GM21528 (cell line): Measurements from ENCODE around the gene ZNF408.
"Not testable (repeated sequence)": the region's sequence is repeated elsewhere in the genome, so short reads cannot be mapped to it uniquely, and the experiment has no call there.

Experiments
- ATAC-seq: cut with Tn5 transposase; IDR thresholded peaks from one replicate; pipeline ENCODE4 v1.9.1; 2021; ENCODE audit warnings: mild to moderate bottlenecking, moderate library complexity; ENCODE audit not compliant: unreplicated experiment, low FRiP score

The ZNF408 gene

DNA sequence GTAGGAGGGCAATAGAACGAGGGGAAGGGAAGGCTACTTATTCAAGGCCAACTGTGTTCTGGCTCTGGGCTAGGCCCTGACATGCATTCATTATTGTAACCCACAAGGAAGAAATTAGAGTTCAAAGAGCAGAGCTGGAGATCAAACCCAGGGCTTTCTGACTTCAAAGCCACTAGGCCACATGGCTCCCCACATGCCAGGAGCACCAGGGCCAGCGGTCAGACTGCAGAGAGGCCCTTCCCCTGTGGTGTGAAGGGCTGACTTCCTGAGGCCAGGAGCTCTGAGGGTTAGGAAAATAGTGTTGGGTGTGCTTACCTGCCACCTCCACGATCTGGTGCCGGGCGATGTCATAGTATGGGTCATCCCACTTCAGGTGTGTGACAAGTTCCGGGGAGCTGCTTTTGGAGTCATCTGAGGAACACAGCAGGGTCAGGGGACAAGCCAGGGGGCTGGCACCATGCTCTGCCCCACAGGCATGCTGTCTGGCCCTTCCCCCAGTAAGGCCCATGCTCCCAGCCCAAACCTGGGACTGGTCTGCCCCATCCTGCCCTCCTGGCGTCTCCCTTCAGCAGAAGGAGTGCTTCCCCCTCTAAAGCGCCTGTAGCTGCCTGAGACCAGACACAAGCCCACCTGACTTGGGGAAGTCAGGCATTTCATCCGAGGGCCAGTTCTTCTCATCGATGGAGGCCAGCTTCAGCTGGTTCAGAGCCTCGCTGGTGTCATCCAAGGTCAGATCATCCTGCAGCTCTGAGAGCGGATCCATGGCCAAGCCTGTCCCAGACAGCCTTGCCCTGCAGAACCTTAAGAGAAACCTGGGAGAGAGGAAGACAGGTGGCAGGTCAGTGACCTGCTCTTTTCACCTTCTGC lies 5.3 kb upstream of the ZNF408 start:
- no peak for ATAC-seq

DNA sequence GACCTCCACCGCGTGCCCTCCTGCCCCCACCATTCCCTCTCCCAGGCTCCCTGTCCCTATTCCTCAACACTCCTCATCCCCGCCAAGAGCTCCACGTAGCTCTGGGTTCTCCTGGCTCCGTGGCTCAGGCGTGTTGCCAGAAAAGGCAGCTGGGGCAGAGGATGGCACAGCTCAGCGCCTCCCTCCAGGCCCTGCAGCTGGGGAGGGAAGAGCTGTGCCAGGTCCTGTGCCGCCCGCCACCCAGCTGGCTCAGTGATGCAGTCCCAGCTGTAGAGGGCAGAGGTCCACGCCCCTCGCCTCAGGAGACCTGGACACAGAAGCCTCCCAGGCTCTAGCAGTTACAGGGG lies 4.6 kb upstream of the ZNF408 start:
- no peak for ATAC-seq

GRCh38 chr11:46697303-46697702 lies 3.5 kb upstream of the ZNF408 start:
- no peak for ATAC-seq

DNA sequence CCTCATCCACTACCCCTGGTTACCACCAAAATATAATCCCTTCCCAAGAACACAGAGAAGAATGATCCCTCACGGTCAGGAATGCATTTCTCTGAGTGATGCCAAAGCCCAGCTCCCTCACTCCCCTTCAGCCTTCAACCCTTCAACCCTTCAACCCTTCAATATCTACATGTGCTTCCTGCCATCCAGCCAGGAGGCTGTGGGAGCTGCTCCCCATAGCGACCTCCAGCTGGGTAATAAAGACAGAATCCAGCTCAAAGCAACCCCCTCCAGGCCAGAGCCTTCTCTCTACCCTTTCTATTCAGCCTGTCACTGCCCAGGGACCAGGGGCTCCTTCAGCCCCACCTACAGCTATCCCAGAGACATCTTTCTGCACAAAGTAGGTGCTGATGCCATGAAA lies 3.1 kb upstream of the ZNF408 start:
- ATAC-seq: no peak

GRCh38 chr11:46698597-46698996 lies 2.2 kb upstream of the ZNF408 start:
- no peak for ATAC-seq

DNA sequence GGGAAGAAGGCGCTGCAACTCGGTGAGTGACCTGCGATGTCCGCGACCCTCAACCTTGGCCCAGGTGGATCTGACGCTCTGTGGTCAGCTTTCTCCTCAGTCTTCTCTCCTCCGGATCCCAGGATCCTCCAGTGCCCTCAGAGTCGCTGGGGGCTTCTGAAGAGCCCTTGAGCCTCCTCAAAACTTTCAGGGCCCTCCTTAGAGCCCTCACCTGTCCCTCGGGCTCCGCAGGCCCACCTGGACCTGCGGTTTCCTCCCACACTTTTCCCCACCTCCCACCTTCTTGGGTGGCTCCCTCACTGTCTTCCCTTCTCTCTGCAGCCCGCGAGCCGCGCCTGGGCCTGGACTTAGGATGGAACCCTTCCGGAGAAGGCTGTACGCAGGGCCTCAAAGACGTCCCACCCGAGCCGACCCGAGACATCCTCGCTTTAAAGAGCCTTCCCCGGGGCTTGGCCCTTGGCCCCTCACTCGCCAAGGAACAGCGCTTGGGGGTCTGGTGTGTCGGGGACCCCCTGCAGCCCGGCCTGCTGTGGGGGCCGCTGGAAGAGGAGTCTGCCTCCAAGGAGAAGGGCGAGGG lies 335 bp downstream of the ZNF408 start:
- peak; percentile 8 for ATAC-seq

- ATAC-seq: no peak
Measured at GRCh38 chr11:46705070-46705688, 4.3 kb downstream of the ZNF408 start.

- ATAC-seq: no peak
Measured at GRCh38 chr11:46706886-46707285, 6.1 kb downstream of the ZNF408 start.

GRCh38 chr11:46709351-46709750 lies 8.5 kb downstream of the ZNF408 start:
- ATAC-seq: not testable (repeated sequence)

- no peak for ATAC-seq
Measured at GRCh38 chr11:46710821-46711269, 10.0 kb downstream of the ZNF408 start.

DNA sequence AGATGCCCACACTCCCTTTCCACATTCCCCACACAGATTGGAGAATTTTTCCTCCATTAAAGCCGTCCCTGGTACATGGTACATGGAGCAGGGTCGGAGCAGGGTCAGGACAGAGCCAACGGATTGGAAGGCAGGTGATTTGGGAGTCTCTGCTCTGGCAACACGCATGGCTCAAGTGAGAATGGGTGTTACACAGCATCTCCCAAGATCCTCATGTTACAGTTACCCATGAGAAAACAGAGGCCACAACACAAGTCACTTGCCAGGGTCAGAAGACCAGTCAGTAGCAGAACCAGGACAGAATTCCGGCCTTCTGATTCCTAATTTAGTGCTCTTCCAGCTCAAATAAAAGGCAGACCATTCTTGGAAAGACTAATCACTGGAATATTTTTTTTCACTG lies 10.5 kb downstream of the ZNF408 start:
- no peak for ATAC-seq

- ATAC-seq: no peak
Measured at GRCh38 chr11:46712874-46713576, 12.2 kb downstream of the ZNF408 start.

- not testable (repeated sequence) for ATAC-seq
Measured at GRCh38 chr11:46717825-46718154, 17.0 kb downstream of the ZNF408 start.

- ATAC-seq: no peak
Measured at GRCh38 chr11:46718155-46719019, 17.6 kb downstream of the ZNF408 start.

DNA sequence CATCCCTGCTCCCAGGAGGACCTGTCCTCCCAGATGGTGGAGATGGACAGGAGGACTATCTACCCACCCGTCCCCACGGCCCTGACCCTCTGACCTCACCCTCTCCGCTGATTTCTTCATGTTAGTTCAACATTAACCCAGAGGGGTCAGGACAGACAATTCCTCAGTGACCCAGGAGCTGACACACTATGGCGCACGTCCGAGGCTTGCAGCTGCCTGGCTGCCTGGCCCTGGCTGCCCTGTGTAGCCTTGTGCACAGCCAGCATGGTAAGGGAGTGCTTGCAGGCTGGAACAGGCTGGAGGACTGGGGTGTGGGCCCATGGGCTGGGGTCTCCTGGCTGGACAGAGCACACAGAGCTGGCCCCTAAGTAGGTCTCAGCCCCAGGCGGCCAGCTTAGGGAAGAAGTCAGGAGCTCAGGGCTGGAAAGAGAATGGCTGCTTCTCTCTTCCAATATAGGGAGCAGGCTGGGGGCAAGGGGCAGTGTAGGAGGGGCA lies 18.3 kb downstream of the ZNF408 start, which contains the start of gene F2:
Gene F2 (plus strand): TSS at position 166 of the 495 bp plus-strand sequence. CDS start 23 bp downstream, at position 189.
- no peak for ATAC-seq

DNA sequence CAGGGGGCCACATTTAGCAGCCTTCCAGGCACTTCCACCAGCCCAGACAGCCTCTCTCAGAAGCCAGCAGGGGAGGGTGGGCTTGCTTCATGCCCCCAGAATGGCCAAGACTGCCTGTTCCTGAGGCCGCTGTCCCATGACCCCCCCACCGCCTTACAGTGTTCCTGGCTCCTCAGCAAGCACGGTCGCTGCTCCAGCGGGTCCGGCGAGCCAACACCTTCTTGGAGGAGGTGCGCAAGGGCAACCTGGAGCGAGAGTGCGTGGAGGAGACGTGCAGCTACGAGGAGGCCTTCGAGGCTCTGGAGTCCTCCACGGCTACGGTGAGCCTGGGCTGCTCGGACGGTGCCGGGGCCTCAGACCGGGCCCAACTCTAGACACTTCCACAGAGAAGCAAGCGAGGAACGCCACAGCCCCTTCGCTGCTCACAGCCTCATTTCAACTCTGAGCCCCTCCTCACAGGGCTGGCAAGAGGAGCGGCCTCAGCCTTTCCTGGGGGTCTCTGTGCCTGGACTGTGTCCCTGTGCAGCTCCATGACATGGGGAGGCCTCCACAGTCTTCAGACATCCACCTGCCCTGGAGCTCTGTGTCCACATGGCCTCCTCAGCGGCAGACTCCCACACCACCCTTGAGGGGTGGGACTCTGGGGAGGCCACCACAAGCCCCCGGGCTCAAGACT lies 18.9 kb downstream of the ZNF408 start:
- no peak for ATAC-seq

DNA sequence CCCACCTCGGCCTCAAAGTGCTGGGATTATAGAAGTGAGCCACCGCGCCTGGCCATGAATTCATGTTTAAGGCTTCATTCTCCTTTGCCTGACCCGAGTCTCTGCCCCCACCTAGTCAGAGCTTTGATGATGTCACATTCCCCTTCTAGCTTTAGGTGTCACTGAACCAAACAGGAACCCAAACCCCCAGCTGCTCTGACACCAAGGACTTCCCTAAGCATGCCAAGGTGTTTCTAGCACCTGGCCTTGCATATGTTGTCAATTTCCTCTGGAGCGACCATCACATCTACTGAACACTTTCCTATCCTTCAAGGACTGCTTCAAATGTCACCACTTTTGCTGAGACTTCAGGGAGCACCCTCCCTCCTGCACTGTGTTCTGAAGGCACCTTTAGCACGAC lies 20.5 kb downstream of the ZNF408 start:
- no peak for ATAC-seq

DNA sequence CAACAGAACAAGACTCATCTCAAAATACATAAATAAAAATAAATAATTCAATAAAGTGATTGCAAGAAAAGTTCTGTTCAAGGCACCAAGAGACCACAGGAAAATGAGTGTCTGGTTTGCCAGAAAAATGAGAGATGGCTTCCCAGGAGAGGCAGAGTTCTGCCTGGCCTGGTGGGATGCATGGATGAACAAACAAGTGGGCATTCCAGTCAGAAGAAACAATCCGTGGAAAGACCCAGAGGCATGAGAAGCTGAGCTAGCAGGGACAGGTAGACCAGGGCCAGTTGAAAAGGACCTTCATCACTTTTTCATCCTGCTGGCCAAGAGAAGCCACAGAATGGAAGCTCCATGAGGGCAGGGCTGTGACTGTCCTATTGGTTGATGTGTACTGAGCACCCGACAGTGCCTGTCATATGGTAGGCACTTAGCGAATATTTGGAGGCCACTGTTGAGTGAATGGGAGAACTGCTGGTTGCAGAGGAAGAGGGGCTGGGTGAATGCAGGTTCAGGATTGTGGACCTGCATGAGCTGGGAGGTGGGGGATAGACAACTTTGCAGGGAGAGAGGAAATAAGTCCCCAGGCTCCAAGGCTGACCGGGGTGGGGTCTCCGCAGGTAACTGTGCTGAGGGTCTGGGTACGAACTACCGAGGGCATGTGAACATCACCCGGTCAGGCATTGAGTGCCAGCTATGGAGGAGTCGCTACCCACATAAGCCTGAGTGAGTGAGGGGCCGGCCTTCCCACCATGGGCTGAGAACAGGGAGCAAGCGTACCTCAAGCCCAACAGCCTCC lies 21.9 kb downstream of the ZNF408 start:
- no peak for ATAC-seq

DNA sequence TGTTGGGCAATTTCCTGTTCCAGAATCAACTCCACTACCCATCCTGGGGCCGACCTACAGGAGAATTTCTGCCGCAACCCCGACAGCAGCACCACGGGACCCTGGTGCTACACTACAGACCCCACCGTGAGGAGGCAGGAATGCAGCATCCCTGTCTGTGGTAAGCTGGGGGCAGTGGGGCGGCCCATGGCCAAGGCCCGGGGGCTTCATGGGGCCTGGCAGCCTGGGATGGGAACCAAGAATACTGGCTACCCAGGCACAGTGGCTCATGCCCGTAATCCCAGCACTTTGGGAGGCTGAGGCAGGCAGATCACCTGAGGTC lies 22.5 kb downstream of the ZNF408 start:
- ATAC-seq: no peak
